AG10803 (cell line): Measurements from ENCODE around the gene MSI2.

ENCODE experiments used
- DNase-seq: peaks from one replicate; pipeline ENCODE4 v3.0.0; 2010; ENCODE audit warnings: low read depth
- H3K4me3 ChIP-seq: 2 replicates; pipeline ENCODE4 v1.5.1; 2011; ENCODE audit warnings: mild to moderate bottlenecking, low read length, control low read depth
- CTCF ChIP-seq: conservative IDR thresholded peaks from 2 replicates; pipeline ENCODE4 v1.5.1; 2011; ENCODE audit warnings: mild to moderate bottlenecking, low read length, control low read depth, inconsistent platforms

The MSI2 gene

GRCh38 chr17:57288773-57289121 is 32.4 kb downstream of the MSI2 start:
- no peak for DNase-seq
- H3K4me3 ChIP-seq, result no peak overlapping the region
- no peak for TF ChIP-seq CTCF

GRCh38 chr17:57289130-57289529 is 32.8 kb downstream of the MSI2 start:
- H3K4me3 ChIP-seq, result no peak overlapping the region
- no peak for DNase-seq

GRCh38 chr17:57289613-57290012 is 33.3 kb downstream of the MSI2 start:
- no peak overlapping the region for H3K4me3 ChIP-seq
- no peak for DNase-seq
- no peak for TF ChIP-seq CTCF

More at GRCh38 chr17:57289130-57289529, 32.8 kb downstream of the MSI2 start:
- TF ChIP-seq CTCF, result no peak

GRCh38 chr17:57290981-57291380 is 34.7 kb downstream of the MSI2 start:
- DNase-seq, result no peak
- TF ChIP-seq CTCF, result no peak
- no peak overlapping the region for H3K4me3 ChIP-seq

GRCh38 chr17:57292091-57292490 is 35.8 kb downstream of the MSI2 start:
- TF ChIP-seq CTCF, result no peak
- DNase-seq, result no peak
- H3K4me3 ChIP-seq, result no peak overlapping the region

- TF ChIP-seq CTCF, result no peak
- H3K4me3 ChIP-seq, result no peak overlapping the region
- no peak for DNase-seq
Measured at GRCh38 chr17:57293077-57293476, 36.8 kb downstream of the MSI2 start.

GRCh38 chr17:57294101-57294500 is 37.8 kb downstream of the MSI2 start:
- no peak for TF ChIP-seq CTCF
- DNase-seq, result no peak
- H3K4me3 ChIP-seq, result no peak overlapping the region
